ENCODE measurements around the gene ZEB2. TPM values are rescaled to one million over a fixed set of nuclear protein-coding genes. Genes with fewer than 3 reads are reported as not detected.

ZEB2 gene
- polyA plus RNA-seq, 2 of the 4 experiments (the other 2 are of a cell fraction): 4.2 to 7.0 TPM

- H3K4me2 ChIP-seq: no peak overlapping the region
- ChIA-PET CTCF (no interaction called here), POLR2A (no interaction called here)
- no peak for DNase-seq (ENCODE audit: low read depth in 1 of 2, low spot score in 1 of 2)
- FAIRE-seq: no peak
- H3K4me3 ChIP-seq: no peak overlapping the region
- no peaks in the 10 kb centered on the region for H3K9me3 ChIP-seq
- no peak overlapping the region for H3K27ac ChIP-seq
- no peak for ATAC-seq
- TF ChIP-seq ZNF302 (CRISPR knock-in tag; IDR thresholded peaks at IDR 0.05): no peak
- TF ChIP-seq HOXB5 (CRISPR knock-in tag; IDR thresholded peaks at IDR 0.05): no peak
- TF ChIP-seq SMC3 (IDR thresholded peaks at IDR 0.05): no peak
- TF ChIP-seq, protein P1, sequence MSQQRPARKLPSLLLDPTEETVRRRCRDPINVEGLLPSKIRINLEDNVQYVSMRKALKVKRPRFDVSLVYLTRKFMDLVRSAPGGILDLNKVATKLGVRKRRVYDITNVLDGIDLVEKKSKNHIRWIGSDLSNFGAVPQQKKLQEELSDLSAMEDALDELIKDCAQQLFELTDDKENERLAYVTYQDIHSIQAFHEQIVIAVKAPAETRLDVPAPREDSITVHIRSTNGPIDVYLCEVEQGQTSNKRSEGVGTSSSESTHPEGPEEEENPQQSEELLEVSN (IDR thresholded peaks at IDR 0.05; ENCODE audit: borderline replicate concordance, low read depth): no peak
- no peak for TF ChIP-seq SREBF2 (IDR thresholded peaks at IDR 0.05)
- TF ChIP-seq POLR2A (IDR thresholded peaks at IDR 0.05; ENCODE audit: low read length): no peak
- no peak for TF ChIP-seq JUNB (IDR thresholded peaks at IDR 0.05)
- no peak for TF ChIP-seq ZSCAN20 (CRISPR knock-in tag; IDR thresholded peaks at IDR 0.05)
- TF ChIP-seq, protein P2, sequence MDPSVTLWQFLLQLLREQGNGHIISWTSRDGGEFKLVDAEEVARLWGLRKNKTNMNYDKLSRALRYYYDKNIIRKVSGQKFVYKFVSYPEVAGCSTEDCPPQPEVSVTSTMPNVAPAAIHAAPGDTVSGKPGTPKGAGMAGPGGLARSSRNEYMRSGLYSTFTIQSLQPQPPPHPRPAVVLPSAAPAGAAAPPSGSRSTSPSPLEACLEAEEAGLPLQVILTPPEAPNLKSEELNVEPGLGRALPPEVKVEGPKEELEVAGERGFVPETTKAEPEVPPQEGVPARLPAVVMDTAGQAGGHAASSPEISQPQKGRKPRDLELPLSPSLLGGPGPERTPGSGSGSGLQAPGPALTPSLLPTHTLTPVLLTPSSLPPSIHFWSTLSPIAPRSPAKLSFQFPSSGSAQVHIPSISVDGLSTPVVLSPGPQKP (IDR thresholded peaks at IDR 0.05; ENCODE audit: low read depth, low read length): no peak
- TF ChIP-seq HEYL (CRISPR knock-in tag; IDR thresholded peaks at IDR 0.05): no peak
- no peak for TF ChIP-seq NFE2L2 (conservative IDR thresholded peaks at IDR 0.05; ENCODE audit: low read length)
- peaks cover 10% of the 10 kb centered on the region; the same call in 2 of the 3 replicates for H3K4me1 ChIP-seq
- WGBS (ENCODE audit: missing lambda C conversion rate): 73% methylated on average over 1 of the region's 1 CpG
These were observed 74.7 kb downstream of the ZEB2 start for GRCh38 chr2:144445196-144445595.

- CTCF ChIA-PET: interaction anchor here (0.7 to 0.8 kb wide), 2 partner anchors 10 to 15 kb away, joined by 3 to 4 read pairs; no protein-coding TSS in a partner anchor
- Histone ChIP-seq H3K27ac (no peak overlapping the region), H3K4me1 (peaks cover 10% of the 10 kb centered on the region; the same call in 2 of the 3 replicates), H3K9me3 (no peaks in the 10 kb centered on the region), H3K4me3 (no peak overlapping the region), H3K4me2 (no peak overlapping the region)
- 73% methylated on average over 6 of the region's 6 CpGs for WGBS (ENCODE audit: missing lambda C conversion rate)
- no peak for ATAC-seq
- no peak for DNase-seq (ENCODE audit: low read depth in 1 of 2, low spot score in 1 of 2)
- no peak for TF ChIP-seq TFCP2L1 (CRISPR knock-in tag; IDR thresholded peaks at IDR 0.05)
- no peak for TF ChIP-seq HMGXB4 (CRISPR knock-in tag; IDR thresholded peaks at IDR 0.05; ENCODE audit: borderline replicate concordance)
- TF ChIP-seq REST (IDR thresholded peaks at IDR 0.05): no peak
- POLR2A ChIA-PET: no interaction called here
- no peak for FAIRE-seq
These were observed 75.8 kb downstream of the ZEB2 start for GRCh38 chr2:144443837-144444817.
